Astrocyte (in vitro differentiated cells and primary cell): Measurements from ENCODE around the gene TEAD1. TPM values are rescaled to one million over a fixed set of nuclear protein-coding genes. Genes with fewer than 3 reads are reported as not detected.

Experiments used
- DNase-seq: peaks from one replicate; pipeline ENCODE4 v3.0.0-alpha.2; 2010; ENCODE audit warnings: low read depth
- FAIRE-seq: peaks from 2 replicates; lab custom pipeline; 2011; peaks lifted over from hg19 to GRCh38; lab: Jason Lieb, UNC
- H2AFZ ChIP-seq: 2 replicates; pipeline ENCODE4 v1.6.0; 2012; ENCODE audit warnings: low read depth, low read length, inconsistent platforms
- H3K27ac ChIP-seq: 2 replicates; pipeline ENCODE4 v1.5.1; 2011; ENCODE audit warnings: low read depth, low read length, inconsistent platforms
- H3K27me3 ChIP-seq: 2 replicates; pipeline ENCODE4 v1.6.0; 2011; ENCODE audit warnings: low read length, inconsistent platforms; ENCODE audit not compliant: insufficient read depth
- H3K36me3 ChIP-seq: 2 replicates; pipeline ENCODE4 v1.5.1; 2011; ENCODE audit warnings: low read length, inconsistent platforms; ENCODE audit not compliant: insufficient read depth
- H3K4me1 ChIP-seq: 2 replicates; pipeline ENCODE4 v1.5.1; 2011; ENCODE audit warnings: low read length, inconsistent platforms; ENCODE audit not compliant: insufficient read depth
- H3K4me2 ChIP-seq: 2 replicates; pipeline ENCODE4 v1.6.0; 2012; ENCODE audit warnings: low read length, inconsistent platforms
- H3K4me3 ChIP-seq: 2 replicates; pipeline ENCODE4 v1.5.1; 2011; ENCODE audit warnings: low read depth, mild to moderate bottlenecking, low read length, inconsistent platforms; ENCODE audit not compliant: insufficient read depth
- H3K79me2 ChIP-seq: 2 replicates; pipeline ENCODE4 v1.6.0; 2012; ENCODE audit warnings: mild to moderate bottlenecking, low read length, inconsistent platforms; ENCODE audit not compliant: insufficient read depth
- H3K9ac ChIP-seq: 2 replicates; pipeline ENCODE4 v1.6.0; 2012; ENCODE audit warnings: mild to moderate bottlenecking, low read length, inconsistent platforms
- H3K9me3 ChIP-seq: 2 replicates; pipeline ENCODE4 v1.5.1; 2012; ENCODE audit warnings: low read depth, mild to moderate bottlenecking, low read length, inconsistent platforms; ENCODE audit not compliant: insufficient read depth
- H4K20me1 ChIP-seq: 2 replicates; pipeline ENCODE4 v1.6.0; 2012; ENCODE audit warnings: low read length, inconsistent platforms; ENCODE audit not compliant: insufficient read depth
- H3K27ac Mint-ChIP-seq: one replicate; pipeline ENCODE4 v1.8.0; 2021; ENCODE audit warnings: mild to moderate bottlenecking, mixed read lengths; ENCODE audit not compliant: unreplicated experiment
- H3K27me3 Mint-ChIP-seq: one replicate; pipeline ENCODE4 v1.8.0; 2021; ENCODE audit warnings: low read depth, mixed read lengths; ENCODE audit not compliant: unreplicated experiment
- H3K36me3 Mint-ChIP-seq: one replicate; pipeline ENCODE4 v1.8.0; 2021; ENCODE audit warnings: low read depth, mixed read lengths; ENCODE audit not compliant: unreplicated experiment
- H3K4me1 Mint-ChIP-seq: one replicate; pipeline ENCODE4 v1.8.0; 2021; ENCODE audit warnings: low read depth, mixed read lengths; ENCODE audit not compliant: unreplicated experiment
- H3K4me3 Mint-ChIP-seq: one replicate; pipeline ENCODE4 v1.8.0; 2021; ENCODE audit warnings: mild to moderate bottlenecking, moderate library complexity, mixed read lengths; ENCODE audit not compliant: unreplicated experiment
- H3K9me3 Mint-ChIP-seq: one replicate; pipeline ENCODE4 v1.8.0; 2021; ENCODE audit warnings: mild to moderate bottlenecking, mixed read lengths; ENCODE audit not compliant: unreplicated experiment
- EZH2 ChIP-seq: IDR thresholded peaks from 2 replicates; pipeline ENCODE4 v1.6.1; 2012; ENCODE audit warnings: mild to moderate bottlenecking, low read length, inconsistent platforms; ENCODE audit not compliant: insufficient read depth
- total RNA-seq: library from RNA; stranded (reverse); gene quantifications from 2 replicates; pipeline ENCODE4 v1.2.1, GENCODE V29; 2021
- TF ChIP-seq, protein P1 (sequence below): IDR thresholded peaks from 2 replicates; pipeline ENCODE4 v1.5.1; 2011; ENCODE audit warnings: low read depth, mild to moderate bottlenecking, inconsistent platforms, low read length, moderate library complexity; ENCODE audit not compliant: insufficient read depth

Gene TEAD1
- total RNA-seq, 1 donor from 2014 or later, result 149 TPM

DNA sequence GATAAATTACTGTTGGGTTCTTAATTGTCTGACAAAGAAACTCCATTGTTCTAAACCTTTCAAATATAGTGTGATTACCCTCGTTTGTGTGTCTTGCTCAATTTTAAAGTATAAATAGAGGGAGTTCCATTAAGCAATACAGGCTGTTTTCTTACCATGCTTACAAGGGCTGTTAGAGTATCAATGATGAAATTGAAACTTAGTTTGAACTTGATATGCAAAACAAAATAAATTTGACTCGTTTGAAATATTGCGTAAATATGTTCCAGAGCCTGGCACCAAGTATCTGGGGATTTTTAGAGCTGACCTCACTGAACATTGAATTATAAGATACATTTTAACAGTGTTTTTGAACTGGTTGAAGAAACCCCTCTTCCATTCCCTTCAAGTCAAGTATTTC, 31.7 kb downstream of the TEAD1 start:
- Histone ChIP-seq H3K4me2 (no peak overlapping the region), H3K27me3 (no peaks in the 10 kb centered on the region), H3K4me3 (no peak overlapping the region), H3K4me1 (peaks cover 21% of the 10 kb centered on the region), H3K36me3 (peaks cover 8% of the 10 kb centered on the region), H3K9ac (no peak overlapping the region), H3K9me3 (no peaks in the 10 kb centered on the region), H4K20me1 (peaks cover 98% of the 10 kb centered on the region), H3K27ac (no peak overlapping the region), H2AFZ (no peak overlapping the region), H3K79me2 (peaks cover 100% of the 10 kb centered on the region)
- no peak for TF ChIP-seq EZH2
- TF ChIP-seq, protein P1, sequence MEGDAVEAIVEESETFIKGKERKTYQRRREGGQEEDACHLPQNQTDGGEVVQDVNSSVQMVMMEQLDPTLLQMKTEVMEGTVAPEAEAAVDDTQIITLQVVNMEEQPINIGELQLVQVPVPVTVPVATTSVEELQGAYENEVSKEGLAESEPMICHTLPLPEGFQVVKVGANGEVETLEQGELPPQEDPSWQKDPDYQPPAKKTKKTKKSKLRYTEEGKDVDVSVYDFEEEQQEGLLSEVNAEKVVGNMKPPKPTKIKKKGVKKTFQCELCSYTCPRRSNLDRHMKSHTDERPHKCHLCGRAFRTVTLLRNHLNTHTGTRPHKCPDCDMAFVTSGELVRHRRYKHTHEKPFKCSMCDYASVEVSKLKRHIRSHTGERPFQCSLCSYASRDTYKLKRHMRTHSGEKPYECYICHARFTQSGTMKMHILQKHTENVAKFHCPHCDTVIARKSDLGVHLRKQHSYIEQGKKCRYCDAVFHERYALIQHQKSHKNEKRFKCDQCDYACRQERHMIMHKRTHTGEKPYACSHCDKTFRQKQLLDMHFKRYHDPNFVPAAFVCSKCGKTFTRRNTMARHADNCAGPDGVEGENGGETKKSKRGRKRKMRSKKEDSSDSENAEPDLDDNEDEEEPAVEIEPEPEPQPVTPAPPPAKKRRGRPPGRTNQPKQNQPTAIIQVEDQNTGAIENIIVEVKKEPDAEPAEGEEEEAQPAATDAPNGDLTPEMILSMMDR, result no peak
- FAIRE-seq (no peak), DNase-seq (no peak)
- no peak overlapping the region for H3K27ac Mint-ChIP-seq
- peaks cover 20% of the 10 kb centered on the region for H3K36me3 Mint-ChIP-seq
- peaks cover 54% of the 10 kb centered on the region for H3K4me1 Mint-ChIP-seq
- H3K9me3 Mint-ChIP-seq, result no peaks in the 10 kb centered on the region
- no peak overlapping the region for H3K4me3 Mint-ChIP-seq
- H3K27me3 Mint-ChIP-seq, result no peaks in the 10 kb centered on the region

DNA sequence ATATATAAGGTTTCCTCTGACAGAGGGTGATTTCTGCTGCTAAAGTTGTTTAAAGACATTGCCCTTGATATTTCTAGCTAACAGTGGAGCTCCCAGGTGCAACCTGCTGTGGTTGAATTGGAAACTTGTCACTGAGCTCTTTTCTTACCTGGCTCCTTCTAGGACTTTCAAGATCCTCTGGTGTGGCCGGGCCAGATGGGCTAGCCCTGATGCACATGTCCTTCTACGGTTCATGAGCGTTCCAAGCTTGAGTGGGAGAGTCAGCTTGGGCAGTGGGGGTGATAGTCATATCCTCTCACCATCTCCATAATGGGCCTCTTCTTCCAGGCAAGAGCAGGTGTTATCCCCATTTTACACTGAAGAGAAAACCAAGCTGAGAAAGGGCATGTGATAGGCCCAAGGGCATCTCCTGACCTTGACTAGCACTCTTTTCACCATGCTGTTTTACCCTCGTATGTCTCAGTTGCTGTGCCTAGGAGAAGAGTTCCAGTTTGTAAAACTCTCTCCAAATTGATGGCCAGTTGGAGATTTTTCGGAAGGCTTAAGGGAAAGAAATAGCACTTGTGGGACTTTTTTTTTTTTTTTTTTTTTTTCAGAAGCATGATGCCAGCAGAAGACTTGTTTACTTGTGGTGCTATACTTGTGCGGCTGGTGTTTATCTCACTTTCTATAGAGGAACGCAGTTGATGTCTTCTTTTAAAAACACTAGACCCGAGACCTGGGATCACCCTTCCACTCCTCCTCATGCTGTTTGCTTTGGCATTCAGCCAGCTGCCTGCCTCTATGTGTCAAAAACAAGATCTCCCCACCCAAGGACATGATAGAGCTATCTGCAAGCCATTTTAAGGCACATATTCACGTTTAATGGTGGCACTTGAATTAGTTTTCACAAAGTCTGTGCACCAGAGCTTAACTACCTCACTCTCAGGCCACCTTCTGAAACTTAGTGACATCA, 32.6 kb downstream of the TEAD1 start:
- FAIRE-seq, result no peak
- Histone ChIP-seq H3K4me1 (peaks cover 19% of the 10 kb centered on the region), H3K4me3 (no peak overlapping the region), H3K4me2 (no peak overlapping the region), H3K9ac (no peak overlapping the region), H2AFZ (no peak overlapping the region), H3K9me3 (no peaks in the 10 kb centered on the region), H3K27ac (no peak overlapping the region), H3K27me3 (no peaks in the 10 kb centered on the region), H4K20me1 (peaks cover 97% of the 10 kb centered on the region), H3K36me3 (peaks cover 8% of the 10 kb centered on the region), H3K79me2 (peaks cover 100% of the 10 kb centered on the region)
- Mint-ChIP-seq H3K27me3 (no peaks in the 10 kb centered on the region), H3K4me3 (no peak overlapping the region), H3K4me1 (peaks cover 47% of the 10 kb centered on the region), H3K36me3 (peaks cover 22% of the 10 kb centered on the region), H3K27ac (no peak overlapping the region), H3K9me3 (no peaks in the 10 kb centered on the region)
- DNase-seq, result no peak
- TF ChIP-seq EZH2, result no peak
- TF ChIP-seq, protein P1, result no peak

DNA sequence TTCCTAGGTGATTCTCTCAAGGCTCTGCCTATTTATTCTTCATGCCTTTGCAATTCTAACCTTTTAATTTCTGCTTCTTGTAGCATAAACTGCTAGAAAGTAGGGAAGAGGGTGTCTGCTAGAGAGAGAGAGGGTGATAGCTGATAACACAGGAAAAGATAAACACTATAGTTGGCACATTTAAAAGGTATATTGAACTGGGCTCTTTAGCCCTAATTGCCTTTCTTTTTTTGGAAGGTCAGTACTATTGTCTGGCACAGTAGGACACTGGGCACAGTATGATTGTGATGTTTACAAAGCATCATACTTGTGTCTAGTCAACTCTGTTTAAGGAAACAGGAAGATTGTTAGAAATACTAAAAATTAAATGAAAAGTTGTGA, 33.3 kb downstream of the TEAD1 start:
- Mint-ChIP-seq H3K4me3 (no peak overlapping the region), H3K27ac (no peak overlapping the region), H3K36me3 (peaks cover 21% of the 10 kb centered on the region), H3K9me3 (no peaks in the 10 kb centered on the region), H3K27me3 (no peaks in the 10 kb centered on the region), H3K4me1 (peaks cover 45% of the 10 kb centered on the region)
- Histone ChIP-seq H3K4me3 (no peak overlapping the region), H3K4me2 (no peak overlapping the region), H3K27me3 (no peaks in the 10 kb centered on the region), H2AFZ (no peak overlapping the region), H3K79me2 (peaks cover 100% of the 10 kb centered on the region), H3K9ac (no peak overlapping the region), H4K20me1 (peaks cover 97% of the 10 kb centered on the region), H3K4me1 (peaks cover 19% of the 10 kb centered on the region), H3K36me3 (peaks cover 8% of the 10 kb centered on the region), H3K9me3 (no peaks in the 10 kb centered on the region), H3K27ac (no peak overlapping the region)
- no peak for DNase-seq
- FAIRE-seq, result no peak
- TF ChIP-seq EZH2, result no peak
- TF ChIP-seq, protein P1, result no peak
